C4-2B (cell line): ENCODE data around the gene LAMC3.

Experiments used
- ZFX ChIP-seq: fragments of 450-650 bp; IDR thresholded peaks from 2 replicates; pipeline ENCODE4 v1.6.1; 2017
- TF ChIP-seq, protein P1 (sequence below): fragments of 450-650 bp; conservative IDR thresholded peaks from 2 replicates; pipeline ENCODE4 v1.5.1; 2017; ENCODE audit warnings: mild to moderate bottlenecking

DNA sequence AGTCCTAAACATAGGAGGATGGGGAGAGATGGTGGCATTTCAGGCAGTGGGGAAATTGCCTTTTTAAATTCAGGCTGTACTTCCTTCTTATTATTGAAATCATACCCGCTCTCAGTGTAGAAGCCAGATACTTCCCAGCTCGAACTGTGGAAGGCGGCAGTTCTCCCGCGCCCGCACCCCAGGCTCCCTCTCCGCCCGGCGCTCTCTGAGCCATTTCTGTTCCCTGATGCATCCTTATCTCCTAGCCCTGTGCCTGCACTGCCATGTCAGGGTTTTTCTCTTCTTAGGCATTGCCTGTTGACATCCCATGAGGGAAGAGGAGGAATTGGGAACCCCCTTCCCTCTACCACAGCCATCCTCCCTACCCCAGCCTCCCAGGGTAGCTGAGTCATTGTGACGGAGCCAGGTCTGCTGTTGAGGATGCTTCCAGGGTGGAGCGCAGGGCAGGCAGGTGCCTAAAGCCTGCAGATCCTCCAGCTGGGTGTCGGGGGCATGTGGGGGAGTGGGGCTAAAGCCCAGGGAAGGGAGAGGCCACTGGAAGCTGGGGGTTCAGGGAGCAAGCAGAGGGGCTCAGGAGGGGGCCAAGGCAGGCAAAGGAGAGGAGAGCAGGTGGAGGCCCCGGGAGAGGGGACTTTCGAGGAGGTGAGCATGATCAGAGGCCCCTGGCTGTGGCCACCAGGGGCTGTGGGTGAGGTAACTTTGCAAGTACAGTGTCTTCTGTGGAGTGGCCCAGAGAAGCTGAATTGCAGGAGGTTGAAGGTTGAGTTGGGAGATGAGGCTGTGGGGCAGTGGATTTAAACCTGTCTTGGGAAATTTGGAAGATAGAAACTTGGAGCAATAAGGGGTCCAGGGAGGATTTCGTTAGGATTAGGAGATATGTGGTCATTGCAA, 16.2 kb downstream of the LAMC3 start:
- TF ChIP-seq, protein P1, sequence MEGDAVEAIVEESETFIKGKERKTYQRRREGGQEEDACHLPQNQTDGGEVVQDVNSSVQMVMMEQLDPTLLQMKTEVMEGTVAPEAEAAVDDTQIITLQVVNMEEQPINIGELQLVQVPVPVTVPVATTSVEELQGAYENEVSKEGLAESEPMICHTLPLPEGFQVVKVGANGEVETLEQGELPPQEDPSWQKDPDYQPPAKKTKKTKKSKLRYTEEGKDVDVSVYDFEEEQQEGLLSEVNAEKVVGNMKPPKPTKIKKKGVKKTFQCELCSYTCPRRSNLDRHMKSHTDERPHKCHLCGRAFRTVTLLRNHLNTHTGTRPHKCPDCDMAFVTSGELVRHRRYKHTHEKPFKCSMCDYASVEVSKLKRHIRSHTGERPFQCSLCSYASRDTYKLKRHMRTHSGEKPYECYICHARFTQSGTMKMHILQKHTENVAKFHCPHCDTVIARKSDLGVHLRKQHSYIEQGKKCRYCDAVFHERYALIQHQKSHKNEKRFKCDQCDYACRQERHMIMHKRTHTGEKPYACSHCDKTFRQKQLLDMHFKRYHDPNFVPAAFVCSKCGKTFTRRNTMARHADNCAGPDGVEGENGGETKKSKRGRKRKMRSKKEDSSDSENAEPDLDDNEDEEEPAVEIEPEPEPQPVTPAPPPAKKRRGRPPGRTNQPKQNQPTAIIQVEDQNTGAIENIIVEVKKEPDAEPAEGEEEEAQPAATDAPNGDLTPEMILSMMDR: no peak
- TF ChIP-seq ZFX: no peak
